ENCODE data around the gene GNA12. TPM values are rescaled to one million over a fixed set of nuclear protein-coding genes. Genes with fewer than 3 reads are reported as not detected.

Gene GNA12
- total RNA-seq, 1 donor from 2014 or later, result 43.0 TPM

- H3K4me1 ChIP-seq, result peaks cover 91% of the 10 kb centered on the region
- H3K36me3 ChIP-seq, result no peaks in the 10 kb centered on the region
- H3K27ac ChIP-seq (replicated peaks), result peak overlapping the region; percentile 11
- intact Hi-C loops (cut with micrococcal nuclease), result no loop called here
- no peaks in the 10 kb centered on the region for H3K27me3 ChIP-seq (ENCODE audit: low read depth)
- no peak overlapping the region for H3K4me3 ChIP-seq
- no peak for DNase-seq
- no peak for TF ChIP-seq CTCF (IDR thresholded peaks at IDR 0.05; ENCODE audit: borderline replicate concordance)
- no peaks in the 10 kb centered on the region for H3K9me3 ChIP-seq (replicated peaks)
Observed at GRCh38 chr7:2807845-2808772, 36.0 kb downstream of the GNA12 start.

GRCh38 chr7:2807460-2807844 is 36.7 kb downstream of the GNA12 start:
- peaks cover 91% of the 10 kb centered on the region for H3K4me1 ChIP-seq
- no peaks in the 10 kb centered on the region for H3K9me3 ChIP-seq (replicated peaks)
- intact Hi-C loops (cut with micrococcal nuclease), result no loop called here

GRCh38 chr7:2806571-2806970 is 37.5 kb downstream of the GNA12 start:
- Histone ChIP-seq H3K4me3 (no peak overlapping the region), H3K4me1 (peaks cover 91% of the 10 kb centered on the region), H3K27ac (replicated peaks) (peak overlapping the region; percentile 86), H3K36me3 (no peaks in the 10 kb centered on the region), H3K9me3 (replicated peaks) (no peaks in the 10 kb centered on the region), H3K27me3 (ENCODE audit: low read depth) (no peaks in the 10 kb centered on the region)
- TF ChIP-seq CTCF (IDR thresholded peaks at IDR 0.05; ENCODE audit: borderline replicate concordance), result no peak
- no peak for DNase-seq
- intact Hi-C loops (cut with micrococcal nuclease), result no loop called here

More at GRCh38 chr7:2807460-2807844, 36.7 kb downstream of the GNA12 start:
- H3K4me3 ChIP-seq, result no peak overlapping the region
- TF ChIP-seq CTCF (IDR thresholded peaks at IDR 0.05; ENCODE audit: borderline replicate concordance), result no peak
- H3K36me3 ChIP-seq, result no peaks in the 10 kb centered on the region
- DNase-seq, result no peak
- peak overlapping the region; percentile 24 for H3K27ac ChIP-seq (replicated peaks)
- no peaks in the 10 kb centered on the region for H3K27me3 ChIP-seq (ENCODE audit: low read depth)

- no peak for TF ChIP-seq CTCF (IDR thresholded peaks at IDR 0.05; ENCODE audit: borderline replicate concordance)
- H3K4me3 ChIP-seq, result peak overlapping the region; percentile 39
- H3K9me3 ChIP-seq (replicated peaks), result no peaks in the 10 kb centered on the region
- H3K27ac ChIP-seq (replicated peaks), result peak overlapping the region; percentile 86
- DNase-seq, result peak; percentile 57
- H3K36me3 ChIP-seq, result no peaks in the 10 kb centered on the region
- H3K27me3 ChIP-seq (ENCODE audit: low read depth), result no peaks in the 10 kb centered on the region
- H3K4me1 ChIP-seq, result peaks cover 91% of the 10 kb centered on the region
- intact Hi-C loops (cut with micrococcal nuclease), result no loop called here
Observed at GRCh38 chr7:2805213-2805944, 38.7 kb downstream of the GNA12 start.

- no peak for DNase-seq
- Histone ChIP-seq H3K9me3 (replicated peaks) (no peaks in the 10 kb centered on the region), H3K27ac (replicated peaks) (peak overlapping the region; percentile 86), H3K36me3 (no peaks in the 10 kb centered on the region), H3K27me3 (ENCODE audit: low read depth) (no peaks in the 10 kb centered on the region), H3K4me3 (no peak overlapping the region), H3K4me1 (peaks cover 96% of the 10 kb centered on the region)
- TF ChIP-seq CTCF (IDR thresholded peaks at IDR 0.05; ENCODE audit: borderline replicate concordance), result no peak
- intact Hi-C loops (cut with micrococcal nuclease), result no loop called here
Observed at GRCh38 chr7:2804227-2804763, 39.8 kb downstream of the GNA12 start.
